H4 (cell line): ENCODE data around the gene MARCHF3. TPM values are rescaled to one million over a fixed set of nuclear protein-coding genes. Genes with fewer than 3 reads are reported as not detected.
"Not testable (repeated sequence)": the region's sequence is repeated elsewhere in the genome, so short reads cannot be mapped to it uniquely, and the experiment has no call there.

ENCODE experiments used
- DNase-seq: peaks from one replicate; pipeline ENCODE4 v3.0.0-alpha.2; 2015; ENCODE audit warnings: low spot score
- total RNA-seq: library from RNA; depleted of rRNA; stranded (reverse); fragments of >200 nt; shearing (Covaris generic); gene quantifications from 2 replicates; pipeline ENCODE4 v1.2.3, GENCODE V29; 2014; rRNA removed

The MARCHF3 gene
- total RNA-seq, 1 experiment from 2014 or later, result 1.0 TPM

DNA sequence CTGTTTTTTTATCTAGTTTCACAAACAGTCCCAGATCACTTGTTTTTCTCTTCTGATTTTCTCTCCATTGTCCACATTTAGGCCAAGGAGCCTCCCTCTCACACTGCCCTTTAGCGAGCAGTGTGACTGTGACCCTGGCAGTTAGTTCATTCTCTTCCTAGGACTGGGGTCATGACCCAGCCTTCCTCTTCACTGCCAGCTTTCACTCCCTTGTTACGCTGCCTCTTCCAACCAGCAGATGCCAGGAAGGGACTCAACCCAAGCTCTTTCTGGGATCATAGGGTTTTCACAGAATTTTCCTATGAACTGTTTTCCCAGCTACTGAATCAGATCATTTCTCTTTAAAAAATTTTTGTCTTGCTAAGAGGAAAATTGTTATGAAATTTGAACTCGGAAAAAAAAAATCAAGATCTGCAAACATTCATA lies 182.5 kb downstream of the MARCHF3 start:
- no peak for DNase-seq

DNA sequence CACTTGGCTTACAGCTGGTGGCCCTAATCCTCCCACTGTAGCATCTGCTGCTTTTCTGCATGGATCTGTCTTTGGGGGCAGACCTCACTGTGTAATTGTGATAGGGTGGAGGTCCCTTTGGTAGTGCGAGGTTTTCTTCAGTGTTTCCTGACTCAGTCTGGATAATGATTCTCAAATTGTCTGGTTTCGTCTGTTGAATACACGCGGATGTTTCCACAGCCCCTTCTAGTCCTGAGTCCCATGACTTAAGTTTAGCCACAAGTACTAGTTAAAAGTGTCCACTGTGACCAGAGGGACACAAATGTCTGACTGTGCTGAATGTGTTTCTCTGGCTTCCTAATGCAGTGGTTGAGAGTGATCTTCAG lies 182.9 kb downstream of the MARCHF3 start:
- no peak for DNase-seq

DNA sequence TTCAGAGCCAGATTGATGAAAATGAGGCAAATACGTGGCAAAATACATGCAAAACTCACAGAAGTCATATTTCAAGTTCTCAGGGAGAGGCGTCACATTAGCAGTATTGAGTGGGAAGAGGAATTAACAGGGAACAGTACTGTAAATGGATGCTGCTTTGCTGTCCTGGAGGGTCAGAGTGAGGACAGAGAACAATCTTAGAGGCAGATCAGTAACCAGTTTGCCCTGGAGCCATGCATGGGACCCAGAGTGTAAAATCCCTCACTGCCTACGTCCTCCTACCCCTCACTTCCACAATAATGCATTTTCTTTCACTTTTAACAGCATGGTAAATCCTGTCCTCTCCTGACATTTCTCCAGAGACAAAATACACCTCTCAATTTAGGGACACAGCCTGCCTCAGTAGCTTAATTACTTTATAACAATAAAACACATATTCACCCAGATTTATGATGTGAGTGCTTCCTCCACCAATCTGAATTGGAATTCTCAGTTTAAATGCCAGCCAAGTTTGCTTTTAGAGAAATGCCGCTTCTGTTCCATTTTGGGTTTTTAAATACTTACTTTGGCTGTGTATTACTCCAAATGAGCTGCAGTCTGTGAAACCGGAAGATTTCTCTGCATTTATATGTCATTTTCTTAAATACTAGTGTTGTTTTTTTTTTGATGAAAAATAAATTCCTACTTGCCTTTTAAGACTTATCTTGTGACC lies 183.5 kb downstream of the MARCHF3 start:
- DNase-seq, result no peak

DNA sequence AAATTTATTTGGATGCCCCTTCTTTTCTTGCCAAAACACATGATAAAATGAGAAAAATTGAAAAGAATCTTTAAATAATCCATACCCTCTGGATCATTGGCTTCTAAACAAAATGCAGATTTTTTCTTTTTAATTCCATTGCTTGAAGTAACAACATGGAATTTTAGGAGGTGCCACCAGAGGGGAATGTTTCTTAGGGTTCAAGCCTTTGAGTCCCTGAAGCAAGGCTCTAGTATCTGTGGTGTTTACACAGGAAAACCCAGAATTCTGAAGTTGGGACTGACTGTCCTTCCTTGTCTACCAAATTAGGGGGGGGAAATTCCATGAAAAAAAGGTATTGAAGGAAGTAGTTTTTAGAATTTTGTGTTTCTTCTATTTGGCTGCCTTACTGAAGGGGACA lies 184.0 kb downstream of the MARCHF3 start:
- DNase-seq, result no peak

DNA sequence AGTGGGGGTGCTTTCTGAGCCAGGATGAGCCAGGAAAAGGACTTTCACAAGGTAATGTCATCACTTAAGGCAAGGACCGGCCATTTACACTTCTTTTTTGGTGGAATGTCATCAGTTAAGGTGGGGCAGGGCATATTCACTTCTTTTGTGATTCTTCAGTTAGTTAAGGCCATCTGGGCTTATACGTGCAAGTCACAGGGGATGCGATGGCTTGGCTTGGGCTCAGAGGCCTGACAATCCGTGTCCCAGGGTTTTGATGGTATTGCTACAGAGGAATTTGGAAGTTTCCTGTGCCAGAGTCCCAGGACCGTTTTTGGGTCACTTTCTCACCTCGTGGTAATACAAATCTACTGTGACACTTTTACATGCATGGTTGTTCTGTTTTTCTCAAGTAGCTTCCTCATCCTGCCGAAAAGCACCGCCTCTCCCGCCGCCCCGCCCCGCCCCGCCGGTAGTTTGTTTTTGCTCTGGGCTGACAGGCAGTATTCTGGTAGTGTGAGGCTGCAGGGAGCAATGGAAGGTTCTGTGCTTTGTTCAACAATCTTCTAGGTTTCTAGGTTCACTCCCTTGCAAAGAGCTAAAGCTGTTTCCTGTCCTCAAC lies 184.8 kb downstream of the MARCHF3 start:
- DNase-seq, result not testable (repeated sequence)

DNA sequence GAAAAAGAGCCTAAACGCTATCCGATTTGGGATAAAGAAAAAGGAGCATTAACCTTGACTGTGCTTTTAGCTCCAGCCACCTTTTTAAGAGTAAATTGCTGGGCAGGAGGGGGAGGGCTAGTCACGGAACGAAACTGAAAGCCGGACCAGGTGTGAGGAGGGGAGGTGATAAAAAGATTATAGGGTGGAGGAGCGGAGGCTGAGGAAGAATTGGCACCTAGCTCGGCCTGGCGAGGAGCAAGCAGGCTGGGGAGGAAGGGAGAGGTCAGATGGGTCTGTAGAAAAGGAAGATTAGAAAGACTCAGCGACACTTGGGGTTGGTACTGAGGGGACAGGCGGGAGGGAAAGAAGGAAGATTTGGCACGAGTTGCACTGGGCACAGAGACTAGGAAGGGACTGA lies 187.0 kb downstream of the MARCHF3 start:
- DNase-seq, result not testable (repeated sequence)

DNA sequence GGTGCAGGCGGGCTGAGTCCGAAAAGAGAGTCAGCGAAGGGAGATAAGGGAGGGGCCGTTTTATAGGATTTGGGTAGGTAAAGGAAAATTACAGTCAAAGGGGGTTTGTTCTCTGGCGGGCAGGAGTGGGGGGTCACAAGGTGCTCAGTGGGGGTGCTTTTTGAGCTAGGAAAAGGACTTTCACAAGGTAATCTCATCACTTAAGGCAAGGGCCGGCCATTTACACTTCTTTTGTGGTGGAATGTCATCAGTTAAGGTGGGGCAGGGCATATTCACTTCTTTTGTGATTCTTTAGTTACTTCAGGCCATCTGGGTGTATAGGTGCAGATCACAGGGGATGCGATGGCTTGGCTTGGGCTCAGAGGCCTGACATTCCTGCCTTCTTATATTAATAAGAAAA lies 191.0 kb downstream of the MARCHF3 start:
- not testable (repeated sequence) for DNase-seq

DNA sequence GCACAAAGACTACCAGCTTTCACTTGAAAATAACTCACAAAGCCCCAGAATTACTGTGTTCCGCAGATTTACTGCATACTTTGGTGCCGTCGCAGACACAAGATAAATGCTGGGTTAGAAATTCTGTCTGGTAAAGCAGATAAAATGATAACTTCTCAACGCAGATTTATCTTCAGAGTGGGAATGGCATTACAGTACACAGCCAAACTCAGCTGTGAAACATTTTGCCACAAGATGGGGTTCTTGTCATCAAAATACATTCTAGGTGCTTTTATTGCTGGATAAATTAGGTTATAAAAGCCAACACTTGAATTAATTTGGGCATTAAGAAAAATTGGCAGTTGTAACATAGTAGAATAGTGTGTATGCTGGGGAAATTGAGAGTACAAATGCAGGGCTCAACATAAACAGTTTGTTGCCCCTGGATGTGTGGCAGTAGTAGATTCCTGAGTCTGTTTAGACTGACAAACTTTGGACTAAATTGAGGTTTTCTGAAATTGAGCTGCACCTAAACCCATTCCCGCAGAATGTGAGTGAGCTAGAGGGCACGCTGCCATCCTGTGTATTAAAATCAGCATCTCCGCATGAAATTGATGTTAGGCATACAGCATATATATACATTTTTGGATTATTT lies 192.3 kb downstream of the MARCHF3 start:
- no peak for DNase-seq

DNA sequence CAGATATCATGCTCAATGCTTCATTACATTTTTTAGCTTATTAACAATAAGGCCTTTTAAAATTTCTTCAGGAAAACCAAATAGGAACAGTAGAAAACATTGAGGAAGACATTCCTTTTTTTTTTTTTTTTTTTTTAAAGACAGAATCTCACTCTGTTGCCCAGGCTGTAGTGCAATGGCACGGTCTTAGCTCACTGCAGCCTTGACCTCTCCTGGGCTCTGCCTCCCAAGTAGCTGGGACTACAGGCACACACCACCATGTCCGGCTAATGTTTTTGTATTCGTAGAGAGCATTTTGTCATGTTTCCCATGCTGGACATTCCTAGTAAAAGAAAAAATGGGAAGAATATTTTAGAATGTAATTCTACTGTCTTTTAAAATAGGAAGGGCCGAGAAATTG lies 193.1 kb downstream of the MARCHF3 start:
- DNase-seq, result no peak

DNA sequence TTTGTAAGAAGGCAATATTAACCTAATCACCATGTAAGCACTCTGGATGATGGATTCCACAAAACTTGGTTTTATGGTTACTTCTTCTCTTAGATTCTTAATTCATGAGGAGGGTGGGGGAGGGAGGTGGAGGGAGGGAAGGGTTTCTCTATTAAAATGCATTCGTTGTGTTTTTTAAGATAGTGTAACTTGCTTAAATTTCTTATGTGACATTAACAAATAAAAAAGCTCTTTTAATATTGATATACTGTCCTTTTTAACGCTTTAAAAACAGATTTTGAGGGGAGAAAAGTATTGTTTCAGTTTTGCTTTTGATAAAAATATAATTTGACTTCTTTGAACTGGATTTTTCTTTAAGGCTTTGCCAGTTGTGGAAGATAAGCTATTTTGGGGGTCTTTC lies 193.6 kb downstream of the MARCHF3 start:
- DNase-seq, result no peak

DNA sequence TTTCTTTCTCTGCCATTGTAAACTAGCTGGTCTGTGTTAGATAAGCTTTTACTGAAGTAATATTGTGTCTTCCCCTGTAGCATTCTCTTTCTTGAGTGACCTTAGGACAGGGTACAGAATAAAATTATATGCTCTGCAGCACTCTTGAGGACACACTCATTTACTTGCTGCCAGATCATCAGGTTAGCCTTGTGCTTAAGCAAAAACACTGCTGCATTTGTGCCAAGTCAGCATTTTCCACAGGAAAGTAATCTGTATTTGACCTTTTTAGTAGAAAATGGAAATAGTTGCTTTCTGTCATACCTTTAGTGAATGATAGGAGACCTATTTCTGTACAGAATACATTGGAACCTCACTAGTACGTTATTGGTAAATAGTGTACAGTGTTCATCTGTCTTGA lies 199.2 kb downstream of the MARCHF3 start:
- no peak for DNase-seq

DNA sequence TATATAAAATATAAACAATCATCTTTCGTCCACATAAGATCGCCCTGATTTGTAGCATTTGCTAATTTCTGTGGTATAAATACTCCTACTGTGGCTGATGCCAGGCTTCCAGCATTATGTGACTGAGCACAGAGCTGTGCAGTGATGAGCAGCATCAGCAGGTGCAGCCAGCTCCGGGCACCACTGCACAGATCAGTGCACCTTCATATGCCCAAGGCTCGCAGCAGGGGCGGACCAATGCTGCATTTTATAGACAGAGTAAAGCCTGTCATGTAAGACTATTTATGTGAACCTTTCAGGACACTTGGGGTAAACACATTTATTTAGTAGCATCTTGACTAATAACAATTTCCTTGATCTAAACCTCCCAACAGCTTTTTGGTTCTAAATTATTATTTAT lies 200.3 kb downstream of the MARCHF3 start:
- DNase-seq, result no peak

DNA sequence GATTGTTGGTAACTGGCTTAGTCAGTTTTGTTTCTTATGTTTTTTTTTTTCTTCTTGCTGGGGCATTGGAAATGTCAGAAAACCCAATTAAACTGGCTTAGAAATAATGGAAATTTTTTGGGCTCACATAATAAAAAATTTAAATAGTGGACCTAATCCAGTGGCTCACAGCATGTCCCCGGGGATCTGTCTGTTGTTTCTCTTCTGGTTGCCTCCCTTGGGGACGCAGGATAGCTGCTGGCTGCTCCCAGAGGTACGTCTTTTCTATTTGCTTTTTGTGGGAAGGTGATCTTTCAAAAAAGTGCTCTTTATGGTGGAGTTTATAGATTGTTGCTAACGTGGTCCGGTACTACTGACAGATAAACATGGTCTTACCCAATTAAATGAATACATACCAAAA lies 201.3 kb downstream of the MARCHF3 start:
- no peak for DNase-seq

DNA sequence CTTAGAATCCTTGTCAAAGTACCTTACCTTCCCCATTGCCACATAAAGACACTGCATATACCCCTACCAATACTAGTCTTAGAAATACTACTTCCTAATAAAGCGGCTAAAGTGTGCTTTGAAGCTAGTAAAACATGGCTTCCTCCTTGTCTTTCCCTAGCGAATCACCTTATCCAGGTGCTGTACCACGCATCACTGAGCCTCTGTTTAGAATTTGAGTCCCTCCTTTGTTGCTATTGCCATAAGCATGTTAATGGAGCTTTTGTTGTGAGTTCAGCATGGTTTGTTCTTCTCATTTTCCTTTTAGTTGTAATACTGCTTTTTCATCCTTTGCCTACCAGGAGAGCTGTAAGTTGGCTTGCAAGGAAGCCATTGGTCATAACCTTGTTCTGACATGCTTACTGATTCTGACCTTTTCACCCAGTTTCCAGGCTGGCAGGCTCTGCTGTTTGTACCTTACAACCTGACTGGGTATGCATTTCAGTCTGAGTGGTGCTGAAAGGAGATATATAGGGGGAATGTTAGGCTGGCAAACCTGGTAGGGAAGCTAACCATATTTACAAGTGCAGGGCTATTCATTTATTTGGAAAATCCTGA lies 203.6 kb downstream of the MARCHF3 start:
- no peak for DNase-seq

DNA sequence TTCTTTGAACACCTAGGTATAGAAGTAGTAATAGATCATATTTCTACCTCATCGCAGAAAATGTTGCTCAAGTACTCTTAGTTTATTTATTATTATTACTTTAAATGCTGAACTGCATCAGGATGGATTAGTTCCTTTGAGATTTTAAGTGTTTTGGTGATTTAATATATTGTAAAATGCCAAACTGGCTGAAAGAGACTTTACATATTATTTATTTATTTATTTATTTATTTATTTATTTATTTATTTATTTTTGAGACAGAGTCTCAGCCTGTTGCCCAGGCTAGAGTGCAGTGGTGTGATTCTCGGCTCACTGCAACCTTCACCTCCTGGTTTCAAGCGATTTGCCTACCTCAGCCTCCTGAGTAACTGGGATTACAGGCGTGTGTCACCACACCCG lies 211.1 kb downstream of the MARCHF3 start:
- no peak for DNase-seq

DNA sequence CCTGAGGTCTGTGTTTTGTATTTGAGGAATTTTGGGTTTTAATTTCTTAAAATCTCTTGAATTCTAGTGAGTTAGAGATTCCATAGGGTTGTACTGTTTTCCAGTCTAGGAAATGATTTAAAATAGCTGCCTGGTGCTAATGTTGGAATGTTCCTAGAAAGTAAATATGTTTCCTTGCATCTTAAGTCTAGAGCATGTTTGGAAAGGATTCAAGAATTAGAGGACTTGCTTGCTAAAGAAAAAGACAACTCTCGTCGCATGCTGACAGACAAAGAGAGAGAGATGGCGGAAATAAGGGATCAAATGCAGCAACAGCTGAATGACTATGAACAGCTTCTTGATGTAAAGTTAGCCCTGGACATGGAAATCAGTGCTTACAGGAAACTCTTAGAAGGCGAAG lies 211.6 kb downstream of the MARCHF3 start:
- DNase-seq, result no peak

Other genes with a start within 250 kb of the MARCHF3 start
- not detected in 2 replicates for gene C5orf63, start 42.9 kb upstream of the MARCHF3 start, total RNA-seq